SW480 (cell line): ENCODE measurements around the gene LAMP5.

Source experiments
- DNase-seq: peaks from one replicate; pipeline ENCODE4 v3.0.0-alpha.2; 2016; ENCODE audit warnings: low spot score

Gene LAMP5, protein sequence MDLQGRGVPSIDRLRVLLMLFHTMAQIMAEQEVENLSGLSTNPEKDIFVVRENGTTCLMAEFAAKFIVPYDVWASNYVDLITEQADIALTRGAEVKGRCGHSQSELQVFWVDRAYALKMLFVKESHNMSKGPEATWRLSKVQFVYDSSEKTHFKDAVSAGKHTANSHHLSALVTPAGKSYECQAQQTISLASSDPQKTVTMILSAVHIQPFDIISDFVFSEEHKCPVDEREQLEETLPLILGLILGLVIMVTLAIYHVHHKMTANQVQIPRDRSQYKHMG

DNA sequence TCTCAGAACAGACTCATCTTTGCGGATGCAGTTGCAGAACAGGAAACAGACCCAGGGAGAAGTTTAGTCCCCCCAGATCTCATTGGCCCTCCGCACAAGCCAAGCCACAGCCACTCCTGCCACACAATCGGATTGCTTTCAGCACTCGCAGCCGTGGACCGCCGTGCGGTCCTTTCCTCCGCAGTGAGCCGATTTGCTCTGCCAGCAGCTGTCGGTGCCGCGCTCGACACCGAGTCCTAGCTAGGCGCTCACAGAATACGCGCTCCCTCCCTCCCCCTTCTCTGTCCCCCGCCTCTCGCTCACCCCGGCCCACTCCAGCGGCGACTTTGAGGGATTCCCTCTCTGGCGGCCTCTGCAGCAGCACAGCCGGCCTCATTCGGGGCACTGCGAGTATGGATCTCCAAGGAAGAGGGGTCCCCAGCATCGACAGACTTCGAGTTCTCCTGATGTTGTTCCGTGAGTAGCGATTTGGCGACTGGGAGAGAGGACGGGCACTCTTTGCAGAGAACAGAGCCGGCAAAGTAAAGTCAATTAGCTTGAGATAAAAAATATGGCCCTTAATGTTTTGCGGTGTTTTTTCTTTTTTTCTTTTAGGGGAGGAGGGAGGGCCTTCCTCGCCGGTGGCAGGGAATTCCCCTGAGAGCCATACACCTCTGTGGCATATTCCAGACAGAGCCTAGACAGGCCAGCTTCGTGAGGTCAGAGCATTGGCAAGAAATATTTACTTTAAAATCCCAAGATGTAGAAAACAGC lies at the start of gene LAMP5:
TSS of gene LAMP5 (plus strand) at position 130 of the 753 bp plus-strand sequence. CDS start at position 393, 263 bp downstream.
- peak; percentile 13 for DNase-seq

DNA sequence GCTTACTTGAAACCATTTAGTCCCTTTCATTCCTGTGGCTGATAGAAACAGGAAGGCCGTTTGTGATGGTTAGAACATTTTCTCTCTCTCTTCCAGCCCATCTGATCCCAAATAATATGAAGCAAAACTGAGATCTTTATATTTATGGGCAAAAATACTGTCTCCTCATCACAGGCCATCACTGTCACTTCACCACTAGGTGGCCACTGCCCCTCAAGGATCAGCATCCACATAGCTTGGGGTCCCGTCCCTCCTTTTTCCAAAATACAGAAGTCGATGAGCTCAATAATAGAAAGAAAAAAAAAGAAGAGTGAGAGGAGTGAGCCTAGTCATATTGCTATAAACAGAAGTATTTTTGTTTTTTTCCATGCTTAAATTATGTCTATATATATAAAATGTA lies 46.4 kb upstream of the LAMP5 start:
- DNase-seq, result no peak

DNA sequence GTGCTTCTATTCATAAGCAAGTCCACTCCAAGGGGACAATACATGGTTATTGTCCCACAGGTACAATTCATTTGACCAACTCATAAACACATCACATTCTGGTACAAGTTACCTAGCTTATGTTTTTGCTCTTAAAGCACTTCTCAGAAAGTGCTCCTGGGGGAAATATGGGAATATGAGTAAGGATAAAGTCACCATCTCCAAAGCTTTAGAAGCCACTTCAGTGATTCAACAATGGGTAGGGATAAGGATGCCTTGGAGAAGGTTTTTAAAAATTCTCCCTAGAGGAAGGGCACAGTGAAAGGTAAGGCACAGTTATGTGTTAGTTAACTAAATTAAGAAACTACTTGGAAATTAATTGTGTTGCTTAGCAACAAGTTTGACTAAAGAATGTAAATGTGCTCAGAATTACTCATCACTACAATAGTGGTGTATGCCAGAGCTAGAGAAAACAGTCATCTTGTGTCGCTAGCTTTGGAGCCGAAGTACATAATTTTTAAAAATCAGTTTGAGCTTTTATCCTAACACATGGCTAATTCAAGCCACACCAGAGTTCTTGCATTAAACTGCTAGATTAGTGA lies 39.5 kb upstream of the LAMP5 start:
- no peak for DNase-seq

DNA sequence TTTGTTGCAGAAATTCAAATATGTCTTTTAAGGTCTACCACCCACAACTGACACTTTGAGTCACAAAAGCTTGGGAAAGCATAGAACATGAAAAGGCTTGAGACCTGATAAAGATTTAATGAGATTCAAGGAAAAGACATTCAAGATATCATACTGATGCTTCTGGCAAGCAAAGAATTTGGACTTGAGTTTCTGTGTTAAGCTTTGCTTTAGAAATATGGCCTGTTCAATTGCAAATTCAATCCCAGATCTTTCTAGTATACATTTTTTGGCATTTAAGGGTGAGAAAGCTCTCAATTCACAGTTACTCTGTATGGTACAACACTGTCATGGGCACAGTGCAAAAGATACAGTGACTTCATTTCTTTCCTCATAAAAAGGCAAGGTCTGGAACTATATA lies 38.9 kb upstream of the LAMP5 start:
- DNase-seq, result no peak

DNA sequence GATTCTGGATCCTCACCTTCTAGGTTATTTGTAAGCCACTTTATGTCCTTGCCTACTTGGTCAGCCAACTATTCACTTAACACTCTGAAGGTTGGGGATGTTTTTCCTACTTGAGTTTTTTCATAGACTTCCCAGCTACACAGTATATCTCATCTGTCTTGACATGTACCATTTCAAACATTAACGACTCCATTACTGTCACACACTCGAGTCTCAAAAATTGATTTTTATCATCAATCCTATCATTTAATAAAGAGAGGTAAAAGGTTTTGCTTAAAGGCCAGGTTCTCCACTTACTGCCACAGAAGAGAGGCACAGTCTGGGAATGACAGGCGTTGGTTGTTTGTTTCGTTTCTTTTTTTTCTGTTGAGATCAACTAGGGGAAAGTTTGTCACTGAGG lies 38.2 kb upstream of the LAMP5 start:
- no peak for DNase-seq

DNA sequence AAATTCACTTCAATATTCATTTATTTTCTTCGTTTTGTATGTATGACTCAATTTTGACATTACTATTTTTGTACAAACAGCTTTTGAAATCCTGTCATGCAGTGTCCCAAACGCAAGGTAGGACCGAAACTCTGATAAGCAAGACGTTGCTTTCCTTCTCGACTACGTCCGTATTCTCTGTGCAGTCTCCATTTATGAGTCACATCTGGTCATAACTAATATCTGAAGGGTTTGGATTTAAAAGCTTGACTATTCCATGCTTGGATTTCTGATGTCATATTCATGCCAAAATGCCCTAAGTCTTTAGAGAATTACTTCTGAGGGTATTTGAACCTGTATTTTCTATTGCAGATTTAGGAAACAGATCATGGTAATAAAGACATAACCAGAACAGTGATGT lies 37.8 kb upstream of the LAMP5 start:
- DNase-seq, result no peak

DNA sequence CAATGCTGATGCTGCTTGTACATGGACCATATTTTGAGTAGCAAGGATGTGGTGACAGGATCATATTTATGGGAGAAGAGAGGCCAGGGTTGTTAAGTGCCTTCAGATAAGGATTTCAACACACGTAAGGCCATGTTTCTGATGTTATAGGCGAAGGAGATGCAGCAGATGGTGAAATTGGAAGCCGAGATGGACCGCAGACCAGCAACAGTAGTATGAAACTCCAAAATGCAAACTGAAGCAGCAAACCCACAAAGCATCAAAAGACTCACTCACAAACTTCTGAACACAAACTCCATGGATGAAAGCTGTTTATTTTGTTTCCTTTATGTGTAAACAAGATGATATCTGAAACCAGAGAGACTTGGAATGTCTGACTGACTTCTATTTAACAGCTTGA lies 35.6 kb upstream of the LAMP5 start:
- no peak for DNase-seq

DNA sequence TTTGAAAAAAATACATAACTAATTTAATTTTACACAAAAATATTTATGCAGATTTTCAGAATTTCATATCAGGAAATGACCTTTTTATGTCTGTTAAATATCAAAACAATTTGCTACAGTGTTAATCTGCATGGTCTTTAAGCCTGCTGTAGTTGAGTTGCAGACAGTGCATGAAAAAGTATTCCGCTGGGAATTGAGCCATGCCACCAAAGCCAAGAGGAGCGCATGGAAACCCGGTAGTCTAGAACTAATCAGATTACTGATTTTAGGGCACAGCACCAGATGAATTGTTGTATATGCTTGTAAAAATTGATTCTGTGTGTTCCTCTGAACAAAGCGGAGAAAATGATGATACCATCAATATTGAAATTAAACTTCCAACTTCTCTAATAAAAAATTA lies 34.3 kb upstream of the LAMP5 start:
- DNase-seq, result no peak

DNA sequence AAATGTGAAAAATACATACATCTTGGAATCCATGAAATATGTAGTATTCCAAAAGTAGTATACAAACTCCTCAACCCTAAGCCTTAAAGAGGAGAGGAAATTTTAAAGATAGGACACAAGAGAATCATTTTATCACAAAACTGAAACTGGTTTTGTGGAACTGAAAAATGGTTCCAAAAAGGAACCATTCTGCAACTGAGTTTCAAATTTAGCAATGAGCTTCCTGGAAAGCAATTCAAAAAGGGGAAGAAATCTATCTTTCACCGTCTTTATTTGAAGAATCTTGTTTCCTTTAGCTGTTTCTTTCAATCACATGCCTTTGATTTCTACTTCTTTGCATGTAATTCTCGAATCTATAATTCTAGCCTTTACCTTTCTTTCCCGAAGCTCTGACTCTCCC lies 32.2 kb upstream of the LAMP5 start:
- DNase-seq, result no peak

DNA sequence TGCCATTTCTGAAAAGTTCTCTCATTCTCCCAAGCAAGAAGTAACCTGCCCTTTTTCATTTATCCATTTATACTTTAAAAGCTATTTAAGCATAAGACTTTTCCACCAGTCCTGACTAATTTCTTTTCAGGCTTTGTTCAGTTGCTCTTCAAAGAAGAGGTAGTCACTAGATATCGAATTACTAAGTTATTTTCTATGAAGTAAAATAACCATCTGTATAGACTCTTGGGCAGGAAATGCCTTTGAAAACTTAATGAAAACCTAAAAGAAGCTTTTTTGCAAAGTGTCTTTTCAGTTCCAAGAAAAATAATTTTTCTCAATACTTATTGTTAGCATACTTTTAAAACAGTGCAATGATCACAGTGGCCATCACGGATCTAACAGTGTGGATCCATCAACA lies 31.3 kb upstream of the LAMP5 start:
- no peak for DNase-seq

DNA sequence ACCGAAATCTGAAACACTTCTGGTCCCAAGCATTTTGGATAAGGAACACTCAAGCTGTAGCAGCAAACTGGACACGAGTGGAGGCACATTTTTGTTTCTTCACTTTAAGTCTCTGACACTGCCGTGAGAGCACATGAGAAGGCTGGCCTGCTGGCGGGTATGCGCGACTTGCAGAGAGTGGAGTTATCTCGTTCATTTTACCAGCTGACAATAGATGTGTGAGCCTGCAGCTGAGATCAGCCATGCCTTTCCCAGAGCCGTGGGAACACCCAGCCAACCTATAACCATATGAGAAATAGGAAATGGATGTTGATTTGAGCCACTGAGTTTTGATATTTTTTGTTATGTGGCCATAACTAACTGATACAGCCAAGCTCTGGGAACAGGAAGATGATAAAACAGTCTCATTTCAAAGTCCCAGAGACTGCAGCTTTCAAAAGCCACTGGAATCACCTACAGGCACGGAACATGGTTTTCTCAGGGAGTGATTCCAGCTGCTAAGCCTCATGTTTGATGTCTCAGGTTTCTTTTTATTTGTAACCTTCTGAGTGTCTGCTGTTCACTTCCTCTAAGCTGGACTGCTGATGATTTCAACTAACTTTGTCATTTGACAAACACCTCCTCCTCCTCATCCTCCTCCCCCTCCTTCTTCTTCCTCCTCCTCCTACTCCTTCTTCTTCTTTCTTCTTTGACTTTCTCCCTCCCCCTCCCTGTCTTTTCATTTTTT lies 28.6 kb upstream of the LAMP5 start:
- no peak for DNase-seq

DNA sequence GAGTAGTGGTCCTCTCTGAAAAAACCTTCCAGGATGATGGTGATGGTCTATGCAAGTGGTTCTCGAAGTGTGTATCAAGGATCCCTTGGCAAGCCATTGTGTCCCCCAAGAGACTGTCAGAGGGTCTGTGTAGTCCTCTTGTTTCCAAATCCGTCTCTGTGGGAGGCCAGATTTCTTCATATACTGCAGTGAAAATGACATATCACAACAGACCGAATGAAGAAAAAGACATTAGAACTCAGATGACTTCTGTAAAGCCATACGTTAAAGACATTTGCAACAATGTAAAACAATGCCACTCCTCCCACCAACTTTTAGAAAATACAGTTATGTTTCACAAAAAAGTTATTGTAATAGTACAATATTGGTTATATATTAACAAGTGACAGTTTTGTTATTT lies 27.2 kb upstream of the LAMP5 start:
- DNase-seq, result no peak

DNA sequence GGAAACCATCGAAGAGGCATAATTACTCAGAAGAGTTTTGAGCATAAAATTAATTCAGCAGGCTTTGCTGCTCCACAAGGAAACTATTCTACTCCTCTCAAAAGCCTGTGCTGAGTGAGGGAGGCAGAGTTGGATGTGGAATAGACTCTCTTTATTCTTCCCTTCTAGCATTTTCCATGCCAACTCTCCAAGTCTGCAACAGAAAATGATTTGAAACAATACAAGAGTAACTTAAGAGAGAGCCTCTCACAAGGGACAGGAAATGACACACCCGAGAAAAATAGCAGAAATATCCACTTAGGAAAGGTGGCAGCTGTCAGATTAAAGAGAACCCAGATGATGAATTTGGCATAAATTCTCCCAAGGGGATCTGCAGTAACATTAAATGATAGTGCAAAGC lies 26.3 kb upstream of the LAMP5 start:
- DNase-seq, result no peak

DNA sequence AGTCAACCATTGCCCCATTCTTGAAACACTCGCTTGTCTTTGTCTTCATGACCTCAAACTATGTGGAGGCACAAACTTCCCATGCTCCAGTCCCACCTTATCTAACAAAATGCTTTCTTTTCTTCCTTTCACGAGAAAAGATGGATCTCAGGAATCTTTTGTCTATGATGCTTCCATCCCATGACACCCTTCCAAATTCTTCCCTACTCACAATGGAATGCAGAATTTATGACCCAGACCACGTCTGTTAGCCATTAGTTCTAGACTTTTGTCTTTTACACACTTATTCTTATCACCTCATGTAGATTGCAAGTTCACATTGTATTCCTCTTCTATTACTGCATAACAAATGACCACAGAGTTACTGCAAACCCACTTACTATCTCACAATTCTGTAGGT lies 24.2 kb upstream of the LAMP5 start:
- DNase-seq, result no peak

DNA sequence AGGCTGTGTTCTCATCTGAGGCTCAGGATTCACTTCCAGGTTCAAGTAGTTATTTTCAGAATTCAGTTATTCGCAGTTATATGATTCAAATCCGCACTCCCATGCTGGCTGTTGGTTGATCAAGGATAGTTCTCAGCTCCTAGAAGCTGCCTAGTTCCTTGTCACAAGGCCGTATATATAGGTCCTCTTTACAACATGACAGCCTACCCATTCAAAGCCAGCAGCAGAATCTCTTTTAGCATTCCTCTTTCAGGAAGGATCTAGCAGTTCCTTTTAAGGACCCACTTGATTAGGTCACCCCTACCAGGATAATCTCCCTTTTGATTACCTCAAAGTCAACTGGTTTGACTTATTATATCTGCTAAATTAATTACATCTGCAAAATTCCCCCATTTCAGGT lies 23.8 kb upstream of the LAMP5 start:
- DNase-seq, result no peak

DNA sequence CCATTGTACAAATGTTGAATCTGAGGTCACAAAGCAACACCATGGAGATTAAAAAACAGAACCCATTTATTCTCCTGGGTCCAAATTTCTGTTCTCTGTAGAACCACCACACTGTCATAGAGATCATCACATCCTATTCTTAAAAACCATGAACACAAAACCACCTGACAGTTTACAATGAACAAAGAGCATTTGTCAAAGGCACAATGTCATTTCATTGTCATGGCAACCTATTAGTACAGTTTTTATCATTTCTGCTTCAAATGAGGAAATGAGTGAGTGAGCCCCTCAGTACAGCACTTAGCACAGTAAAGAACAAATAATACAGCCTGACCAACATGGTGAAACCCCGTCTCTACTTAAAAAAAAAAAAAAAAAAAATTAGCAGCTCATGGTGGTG lies 23.1 kb upstream of the LAMP5 start:
- no peak for DNase-seq

DNA sequence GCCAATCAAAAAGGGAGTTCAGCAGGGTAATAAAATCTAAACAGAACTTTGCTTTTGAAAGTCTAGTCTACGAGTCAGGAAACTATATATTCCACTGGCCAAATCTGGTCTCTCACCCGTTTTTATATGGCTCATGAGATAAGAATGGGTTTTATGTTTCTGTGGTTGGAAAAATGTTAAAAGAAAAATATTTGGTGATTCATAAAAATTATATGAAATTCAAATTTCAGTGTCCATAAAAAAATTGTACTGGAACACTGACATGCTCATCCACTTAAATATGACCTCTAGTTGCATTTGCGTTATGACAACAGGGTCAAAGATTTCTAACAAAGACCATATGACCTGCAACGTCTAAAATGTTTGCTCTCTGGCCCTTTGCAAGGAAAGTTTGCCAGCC lies 22.3 kb upstream of the LAMP5 start:
- DNase-seq, result no peak

DNA sequence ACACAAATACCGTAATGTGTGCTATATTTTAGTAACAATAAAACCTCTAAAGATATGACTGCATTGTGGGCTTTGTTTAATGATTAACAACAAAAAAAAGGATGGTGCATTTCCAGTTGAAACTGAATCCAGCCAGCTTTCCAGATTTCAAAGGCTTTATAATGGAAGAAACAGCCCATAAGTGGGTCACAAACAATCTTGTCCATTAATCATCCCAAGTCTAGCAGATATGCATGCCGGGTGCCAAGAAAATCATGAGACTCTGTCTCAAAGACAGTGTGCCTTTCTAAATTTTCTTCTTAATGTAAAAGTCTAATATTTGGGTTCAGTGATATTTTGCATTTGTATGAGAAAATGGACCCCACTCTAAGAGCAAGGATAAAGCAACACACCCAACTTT lies 20.6 kb upstream of the LAMP5 start:
- DNase-seq, result no peak

DNA sequence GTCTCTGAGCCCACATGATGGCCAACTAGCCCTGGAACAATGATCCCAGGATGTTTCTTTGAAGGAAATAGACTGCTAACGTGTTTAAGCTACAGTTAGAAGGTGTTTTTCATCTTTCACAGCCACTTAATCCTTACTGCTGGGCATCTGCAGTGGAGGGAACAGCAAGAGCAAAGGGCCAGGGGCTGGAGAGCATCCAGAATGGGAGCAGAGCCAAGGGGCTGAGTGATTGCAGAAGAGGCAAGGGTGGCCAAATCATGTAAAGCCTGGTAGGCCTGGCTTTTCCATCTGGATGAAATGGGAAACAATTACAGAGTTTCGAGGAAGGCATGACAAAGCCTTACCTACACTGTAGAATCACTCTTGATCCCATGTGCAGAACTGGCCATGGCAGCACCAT lies 18.7 kb upstream of the LAMP5 start:
- no peak for DNase-seq

DNA sequence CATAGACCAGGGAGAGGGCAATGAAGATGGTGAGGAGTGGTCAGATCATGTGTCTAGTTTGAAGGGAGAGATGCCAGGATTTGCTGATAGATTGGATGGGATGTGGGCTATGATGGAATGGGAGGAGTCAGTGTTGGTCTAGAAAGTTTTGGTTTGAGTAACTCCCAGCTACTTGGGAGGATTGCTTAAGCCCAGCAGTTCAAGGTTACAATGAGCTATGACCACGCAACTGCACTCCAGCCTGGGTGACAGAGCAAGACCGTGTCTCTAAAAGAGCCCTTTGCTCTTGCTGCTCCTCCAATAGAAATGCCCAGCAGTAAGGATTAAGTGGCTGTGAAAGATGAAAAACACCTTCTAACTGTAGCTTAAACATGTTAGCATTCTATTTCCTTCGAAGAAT lies 18.2 kb upstream of the LAMP5 start:
- no peak for DNase-seq

DNA sequence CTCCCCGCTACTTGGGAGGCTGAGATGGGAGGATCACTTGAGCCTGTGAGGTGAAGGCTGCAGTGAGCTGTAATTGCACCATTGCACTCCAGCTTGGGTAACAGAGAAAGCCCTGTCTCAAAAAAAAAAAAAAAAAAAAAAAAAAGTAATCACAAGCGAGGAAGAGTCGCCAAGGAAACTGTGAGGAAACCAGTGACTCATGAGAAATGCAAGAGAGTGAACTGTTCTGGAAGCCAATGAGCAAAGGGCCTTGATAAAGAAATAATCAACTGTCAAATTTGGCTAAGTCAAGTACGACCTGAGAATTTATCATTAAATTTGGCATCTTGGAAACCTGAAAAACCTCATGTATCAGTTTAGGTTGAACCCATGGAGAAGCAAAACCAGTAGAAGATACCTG lies 16.1 kb upstream of the LAMP5 start:
- no peak for DNase-seq

DNA sequence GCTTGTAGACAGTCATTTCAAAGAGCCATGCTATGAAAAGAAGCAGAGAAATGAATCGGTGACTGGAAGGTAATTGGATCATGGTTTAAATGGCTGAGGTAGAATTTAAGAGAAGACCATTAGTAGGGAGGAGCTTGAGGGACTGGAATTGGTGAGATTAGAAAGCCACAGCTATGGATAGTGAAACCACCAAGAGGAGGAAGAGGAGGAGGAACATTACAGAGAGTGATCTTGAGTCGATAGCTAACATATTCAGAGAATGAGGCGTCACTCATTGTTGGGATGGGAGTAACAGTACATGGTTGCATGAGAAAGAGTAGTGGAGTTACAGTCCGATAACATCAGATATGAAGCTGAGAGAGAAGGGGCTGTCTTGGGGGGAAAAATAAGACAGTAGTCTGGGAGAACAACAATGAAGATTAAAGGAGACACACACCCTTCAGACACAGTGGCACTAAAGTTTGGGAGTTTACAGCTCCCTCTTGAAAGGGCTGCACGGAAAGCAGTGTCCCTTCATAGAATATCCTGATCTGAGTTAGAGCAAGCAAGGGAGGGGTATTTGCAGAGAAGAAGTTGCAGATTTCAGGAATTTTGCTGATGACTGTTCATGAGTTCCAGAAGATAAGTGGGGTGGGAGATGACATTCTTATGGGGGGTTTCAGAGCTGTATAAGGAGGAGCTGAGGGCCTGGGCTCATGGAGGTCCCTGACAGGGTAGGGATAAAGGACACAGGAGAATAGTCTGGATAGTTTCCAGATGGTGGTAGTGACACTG lies 15.1 kb upstream of the LAMP5 start:
- DNase-seq, result no peak
